DMS 273 treated with DMSO at 0.1 percent for 48 hours (cell line): ENCODE measurements around the gene KRTAP5-2.
"Not testable (repeated sequence)": the region's sequence is repeated elsewhere in the genome, so short reads cannot be mapped to it uniquely, and the experiment has no call there.

Experiments
- DNase-seq: peaks from one replicate; lab custom pipeline; 2025; lab: John Stamatoyannopoulos, UW

The KRTAP5-2 gene, protein sequence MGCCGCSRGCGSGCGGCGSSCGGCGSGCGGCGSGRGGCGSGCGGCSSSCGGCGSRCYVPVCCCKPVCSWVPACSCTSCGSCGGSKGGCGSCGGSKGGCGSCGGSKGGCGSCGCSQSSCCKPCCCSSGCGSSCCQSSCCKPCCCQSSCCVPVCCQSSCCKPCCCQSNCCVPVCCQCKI

DNA sequence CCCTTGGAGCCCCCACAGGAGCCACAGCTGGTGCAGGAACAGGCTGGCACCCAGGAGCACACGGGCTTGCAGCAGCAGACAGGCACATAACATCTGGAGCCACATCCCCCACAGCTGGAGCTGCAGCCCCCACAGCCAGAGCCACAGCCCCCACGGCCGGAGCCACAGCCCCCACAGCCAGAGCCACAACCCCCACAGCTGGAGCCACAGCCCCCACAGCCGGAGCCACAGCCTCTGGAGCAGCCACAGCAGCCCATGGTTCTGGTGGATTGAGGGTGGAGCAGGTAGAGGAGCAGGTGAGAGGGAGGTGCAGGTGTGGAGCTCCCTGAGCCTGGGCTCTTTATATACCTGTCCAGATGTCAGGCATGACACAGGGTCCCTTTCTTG lies at the start of gene KRTAP5-2:
Gene KRTAP5-2 (minus strand): TSS at position 301 of the 387 bp plus-strand sequence. CDS start 44 bp downstream, at position 257.
- no peak for DNase-seq

DNA sequence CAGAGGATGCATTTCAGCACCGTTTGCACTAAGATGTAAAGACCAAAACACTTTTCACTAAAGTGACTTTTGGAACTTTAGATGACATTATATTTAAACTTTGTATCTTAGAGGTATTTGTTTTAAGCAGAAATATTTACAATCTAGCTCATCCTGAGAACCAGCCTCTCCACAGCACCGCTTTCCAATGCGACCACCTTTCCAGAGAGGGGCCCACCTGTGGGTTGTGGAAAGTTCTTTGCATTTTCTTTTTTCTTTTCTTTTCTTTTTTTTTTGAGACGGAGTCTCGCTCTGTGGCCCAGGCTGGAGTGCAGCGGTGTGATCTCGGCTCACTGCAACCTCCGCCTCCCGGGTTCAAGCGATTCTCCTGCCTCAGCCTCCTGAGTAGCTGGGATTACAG lies 48.4 kb upstream of the KRTAP5-2 start:
- not testable (repeated sequence) for DNase-seq

DNA sequence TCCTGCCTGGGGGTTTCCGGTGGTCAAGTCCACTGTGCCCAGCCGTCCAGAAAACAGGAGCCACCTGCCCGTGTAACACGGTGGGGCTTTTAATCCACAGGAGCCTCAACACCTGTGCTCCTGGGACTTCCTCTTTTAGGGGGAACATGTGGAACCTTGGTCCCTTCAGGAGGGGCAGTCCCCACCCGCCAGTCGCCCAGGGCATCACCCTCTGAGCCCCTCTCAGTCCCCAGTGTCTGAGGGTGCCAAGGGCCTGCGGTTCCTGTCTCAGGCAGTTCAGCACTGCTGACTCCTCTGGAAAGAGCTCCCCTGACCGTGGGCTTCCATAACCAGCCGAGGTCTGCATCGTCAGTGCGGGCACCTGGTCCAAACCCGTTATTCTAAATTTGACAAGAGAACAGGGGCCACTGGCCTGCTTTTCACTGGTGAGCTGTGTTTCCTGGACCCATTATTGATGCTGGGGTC lies 47.3 kb upstream of the KRTAP5-2 start:
- DNase-seq: no peak

DNA sequence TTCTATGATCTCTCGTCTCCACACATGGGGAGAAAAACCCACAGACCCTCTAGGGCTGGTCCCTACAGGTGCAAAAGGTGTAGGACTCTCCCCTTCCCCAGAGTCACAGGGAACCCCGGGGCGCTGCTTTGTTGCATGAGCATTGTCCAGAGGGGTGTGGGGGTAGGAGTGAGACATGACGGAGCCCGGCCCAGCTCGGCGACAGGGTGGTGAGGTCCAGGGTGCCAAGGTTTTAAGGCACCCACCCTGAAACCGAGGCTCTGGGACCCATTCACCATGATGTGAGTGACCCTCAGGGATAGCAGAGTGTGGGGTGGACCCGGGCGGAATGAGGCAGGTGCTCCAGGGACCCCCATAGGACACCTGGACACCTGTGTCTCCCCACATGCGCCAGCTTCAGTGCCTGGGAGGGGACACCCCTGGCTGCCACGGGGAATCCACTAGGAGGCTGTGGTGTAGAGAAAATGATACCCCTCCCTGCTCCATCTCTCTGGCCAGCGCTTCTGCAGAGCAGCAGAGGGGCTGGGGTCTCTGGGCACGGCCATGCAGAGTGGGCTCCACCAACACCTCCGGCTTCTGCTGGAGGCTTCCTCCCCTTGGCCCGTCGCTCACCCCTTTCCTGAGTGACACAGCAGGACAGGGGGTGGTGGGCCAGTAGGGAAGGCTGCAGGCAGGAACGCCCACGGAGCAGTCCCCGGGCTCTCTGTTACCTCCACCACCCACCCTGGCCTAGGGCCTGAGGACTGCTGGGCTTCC lies 46.7 kb upstream of the KRTAP5-2 start:
- DNase-seq: no peak

DNA sequence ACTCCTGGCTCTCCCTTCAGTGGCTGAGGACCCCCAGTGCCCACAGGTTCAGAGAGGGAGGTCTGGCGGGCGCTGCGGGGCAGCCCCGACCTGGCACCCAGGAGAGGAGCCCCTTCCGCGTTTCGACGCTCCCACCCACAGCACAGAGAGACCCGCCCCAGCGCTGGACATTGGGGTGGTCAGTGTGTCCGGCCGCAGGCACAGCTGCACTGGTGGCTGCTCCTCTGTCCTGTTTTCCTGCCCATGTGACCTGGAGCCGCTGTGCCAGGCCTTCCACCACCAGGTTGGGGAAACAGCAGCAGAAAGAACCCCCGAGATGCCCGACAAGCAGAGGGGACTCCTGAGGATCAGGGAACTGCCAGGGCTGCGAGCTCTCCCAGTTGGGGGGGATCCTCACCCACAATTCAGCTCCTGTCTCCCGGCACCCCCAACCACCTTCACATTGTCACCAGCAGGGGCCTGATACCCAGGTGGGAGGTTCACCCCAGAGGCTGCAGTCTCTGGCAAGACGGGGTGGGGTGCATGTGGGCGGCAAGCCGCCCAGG lies 45.1 kb upstream of the KRTAP5-2 start:
- no peak for DNase-seq

DNA sequence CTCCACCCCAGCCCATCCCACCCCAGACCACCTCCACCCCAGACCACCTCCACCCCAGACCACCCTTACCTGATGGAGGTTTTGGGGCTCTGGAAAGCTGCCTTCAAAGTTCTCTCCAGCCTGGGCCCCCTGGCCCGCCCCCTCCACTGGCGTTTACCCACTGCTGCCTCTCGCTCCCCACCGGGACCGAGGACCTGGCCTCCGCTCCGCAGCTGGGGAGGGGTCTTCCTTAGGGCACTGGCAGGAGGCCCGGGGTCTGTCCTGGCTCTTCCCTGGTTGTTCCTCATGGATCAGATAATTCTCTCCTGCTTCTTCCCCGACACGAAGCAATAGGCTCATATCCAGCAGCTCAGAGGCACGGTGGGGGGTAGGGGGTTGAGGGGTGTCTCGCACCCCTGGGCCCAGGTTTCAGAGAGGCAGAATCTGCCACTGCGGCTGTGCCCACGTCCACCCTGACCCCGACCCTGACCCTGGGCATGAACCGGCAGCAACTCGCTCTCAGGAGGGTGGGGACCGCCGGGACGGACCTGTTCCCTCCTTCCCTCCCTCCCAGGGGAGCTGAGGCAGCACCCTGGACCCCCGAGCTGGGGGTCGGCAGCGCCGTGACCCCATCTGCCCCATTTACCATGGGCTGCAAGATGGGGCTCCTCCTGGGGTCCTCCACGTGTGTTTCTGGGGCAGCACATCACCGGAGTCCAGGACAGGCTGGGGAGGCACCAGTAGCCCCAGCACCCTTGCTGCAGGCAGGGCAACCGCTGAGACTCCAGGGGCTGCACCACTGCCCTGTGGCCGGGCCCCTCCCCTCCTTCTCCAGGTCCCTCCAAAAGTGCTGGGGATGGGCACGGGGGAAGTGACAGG lies 44.4 kb upstream of the KRTAP5-2 start:
- no peak for DNase-seq

DNA sequence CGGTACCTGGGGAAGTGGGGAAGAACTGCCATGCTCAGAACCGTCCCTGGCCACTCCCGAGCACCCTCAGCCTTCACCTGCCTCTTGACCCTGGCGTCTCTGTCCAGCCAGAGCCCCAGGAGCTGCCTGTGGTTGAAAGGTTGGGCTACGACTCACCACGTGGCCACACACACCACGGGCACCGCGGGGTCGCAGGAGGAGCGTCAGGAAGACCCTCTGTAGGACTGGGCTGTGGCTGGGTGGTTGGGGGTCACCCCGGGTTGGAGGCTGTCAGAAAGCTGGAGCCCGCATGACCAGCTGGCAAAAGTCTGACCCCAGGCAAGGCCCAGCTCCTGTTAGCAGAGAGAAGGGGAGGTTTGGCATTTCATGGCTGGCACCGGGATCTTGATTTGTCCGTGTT lies 43.0 kb upstream of the KRTAP5-2 start:
- no peak for DNase-seq

DNA sequence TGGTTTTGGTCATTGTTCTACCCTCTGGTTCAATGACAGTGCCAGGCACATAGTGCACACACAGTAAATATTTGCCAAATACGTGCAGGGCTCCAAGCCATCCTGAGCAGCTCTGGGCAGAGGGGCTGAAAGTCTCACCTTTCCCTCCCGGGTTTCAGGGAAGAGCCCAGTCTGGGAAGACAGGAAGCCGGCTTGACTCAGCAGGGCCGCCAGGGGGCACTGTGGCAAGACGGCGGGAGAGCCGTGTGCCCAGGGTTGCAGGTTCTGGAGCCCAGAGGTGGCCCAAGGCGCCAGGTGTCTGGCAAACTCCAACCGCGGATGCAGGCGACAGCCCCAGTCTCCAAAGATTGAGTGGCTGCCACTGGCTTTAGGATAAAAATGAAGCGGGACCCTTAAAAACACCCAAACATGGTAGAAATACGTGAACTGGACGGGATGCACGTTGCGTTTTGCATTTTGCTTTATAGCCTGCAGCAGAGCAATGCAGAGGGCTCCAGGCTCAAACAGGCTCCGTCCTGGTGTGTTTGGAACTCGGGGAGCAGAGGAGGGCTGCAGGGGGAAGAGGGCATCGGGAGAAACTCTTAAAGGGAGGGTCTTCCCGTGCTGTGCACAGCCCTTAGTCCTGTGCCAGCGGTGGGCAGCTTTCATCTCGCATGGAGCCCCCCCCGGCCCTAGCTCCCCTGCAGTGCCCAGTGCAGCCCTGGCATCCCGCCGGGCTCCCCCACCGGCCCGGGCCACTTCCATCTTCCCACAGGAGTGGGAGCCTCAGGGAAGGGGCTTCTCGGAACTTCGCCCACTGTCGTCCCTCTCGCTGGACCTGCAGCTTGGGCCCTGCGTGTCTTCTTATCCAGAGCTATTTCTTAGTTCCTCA lies 42.2 kb upstream of the KRTAP5-2 start:
- no peak for DNase-seq

DNA sequence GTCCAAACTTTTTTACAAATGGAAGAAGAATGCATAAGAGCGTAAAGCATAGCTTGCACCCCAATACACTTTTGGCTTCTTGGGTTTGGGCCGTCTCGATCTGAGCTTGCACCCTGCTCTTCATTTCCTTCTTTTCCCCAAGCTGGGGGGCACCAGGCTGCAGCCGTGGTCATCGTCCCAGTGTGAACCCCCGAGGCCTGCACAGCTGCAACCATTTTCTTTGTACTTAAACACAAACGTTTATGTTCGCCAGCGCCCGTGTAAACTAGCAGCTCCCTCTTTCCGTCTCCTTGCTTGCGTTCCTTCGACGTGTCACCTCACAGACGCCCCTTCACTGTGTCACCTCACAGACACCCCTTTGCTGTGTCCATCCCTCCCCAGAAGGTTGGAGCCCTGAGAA lies 41.6 kb upstream of the KRTAP5-2 start:
- no peak for DNase-seq

DNA sequence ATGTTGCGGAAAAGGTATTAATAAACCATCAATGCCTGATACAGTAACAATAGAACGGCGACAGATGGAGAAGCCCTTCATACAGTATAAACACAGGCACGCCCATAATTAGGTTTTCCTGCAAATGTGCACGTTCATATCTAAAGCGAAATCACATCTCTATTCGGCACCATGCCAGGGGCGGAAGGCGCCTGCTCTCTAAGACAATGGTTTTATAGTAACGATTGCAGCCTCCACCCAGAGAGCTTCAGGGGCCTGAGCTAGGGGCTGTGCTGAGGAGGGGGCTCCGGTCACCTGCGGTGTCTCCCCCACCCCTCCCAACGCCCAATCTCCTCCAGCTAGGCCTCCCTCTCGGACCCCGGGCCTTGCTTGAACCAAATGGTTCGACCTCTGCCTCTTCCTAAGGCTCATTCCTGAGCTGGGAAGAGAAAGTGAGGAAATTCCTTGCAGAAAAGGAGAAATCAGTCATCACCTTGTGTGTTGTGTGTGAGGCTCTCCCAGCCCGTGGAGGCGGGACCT lies 41.1 kb upstream of the KRTAP5-2 start:
- no peak for DNase-seq

DNA sequence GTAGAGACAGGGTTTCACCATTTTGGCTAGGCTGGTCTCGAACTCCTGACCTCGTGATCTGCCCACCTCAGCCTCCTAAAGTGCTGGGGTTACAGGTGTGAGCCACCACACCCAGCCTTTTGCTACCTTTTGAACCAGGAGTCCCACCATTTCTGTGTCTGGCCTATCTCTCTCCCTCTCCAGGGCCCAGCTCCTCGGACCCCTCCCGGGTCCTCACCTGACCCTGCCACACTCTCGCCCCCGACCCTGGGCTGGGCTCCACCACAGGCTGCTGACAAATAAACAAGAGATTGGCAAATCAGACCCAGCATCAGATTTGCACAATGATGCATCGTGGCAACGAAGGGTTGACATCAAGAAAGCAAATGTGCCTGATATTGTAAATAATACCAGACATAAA lies 40.2 kb upstream of the KRTAP5-2 start:
- DNase-seq: no peak

DNA sequence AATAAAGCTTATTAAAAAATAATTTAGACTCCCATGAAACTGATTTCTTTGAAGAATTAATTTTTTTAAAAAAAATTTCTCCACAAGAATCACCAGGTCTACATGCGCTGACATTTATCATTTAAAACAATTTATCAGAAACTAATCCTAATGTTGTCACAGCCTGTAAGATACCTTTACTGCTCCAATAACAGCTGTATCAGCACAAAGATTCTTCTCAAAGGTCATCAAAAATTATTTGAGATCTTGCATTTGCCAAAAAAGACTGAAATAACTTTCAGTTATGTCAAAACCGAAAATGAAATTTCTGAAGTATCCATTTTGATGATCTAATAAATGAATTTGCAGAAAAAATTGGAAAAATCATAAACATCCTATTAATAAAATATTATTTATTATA lies 39.5 kb upstream of the KRTAP5-2 start:
- no peak for DNase-seq

DNA sequence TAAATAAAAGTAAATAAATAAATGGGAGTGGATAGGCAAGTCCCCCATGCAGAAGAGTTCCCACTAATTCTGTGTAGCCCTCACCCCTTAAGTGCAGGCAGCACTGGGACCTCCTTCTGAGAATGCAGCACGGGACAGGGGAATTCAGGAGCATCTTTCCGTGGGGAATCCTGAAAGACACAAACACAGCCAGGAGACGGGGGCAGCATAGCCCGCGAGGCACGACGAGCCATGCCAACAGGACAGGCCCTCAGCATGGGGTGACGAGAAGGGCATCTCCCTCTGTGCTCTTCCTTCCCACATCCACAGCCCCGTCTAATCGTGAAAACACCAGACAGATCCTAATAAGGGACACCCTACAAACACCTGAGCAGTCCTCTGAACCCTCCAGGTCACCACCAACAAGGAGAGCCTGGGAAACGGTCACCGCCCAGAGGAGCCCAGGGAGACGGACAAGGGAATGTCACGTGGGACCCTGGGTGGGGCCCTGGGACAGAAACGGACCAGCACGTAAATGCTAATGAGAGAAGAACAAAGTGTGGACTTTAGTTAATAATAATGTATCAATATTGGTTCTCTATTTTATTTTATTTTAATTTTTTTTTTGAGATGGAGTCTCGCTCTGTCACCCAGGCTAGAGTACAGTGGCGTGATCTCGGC lies 38.3 kb upstream of the KRTAP5-2 start:
- DNase-seq: no peak

DNA sequence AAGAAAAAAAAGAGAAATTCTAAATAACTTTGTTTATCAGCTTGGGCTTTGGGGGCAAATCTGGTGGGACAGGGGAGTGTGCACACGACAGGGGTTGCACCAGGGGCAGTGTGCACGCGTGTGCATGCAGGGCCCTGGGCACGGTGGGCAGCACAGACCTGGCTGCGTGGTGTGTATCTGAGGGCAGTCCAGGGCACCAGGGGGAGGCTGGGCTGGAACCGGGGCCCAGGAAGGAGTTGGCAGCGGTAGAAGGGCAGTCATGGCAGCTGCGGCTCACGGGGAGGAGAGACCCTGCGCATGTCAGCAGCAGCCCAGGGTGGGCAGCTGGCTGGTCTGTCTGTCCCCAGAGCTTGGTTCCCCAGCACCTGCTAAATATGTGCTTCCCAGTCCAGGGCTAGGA lies 35.8 kb upstream of the KRTAP5-2 start:
- no peak for DNase-seq

DNA sequence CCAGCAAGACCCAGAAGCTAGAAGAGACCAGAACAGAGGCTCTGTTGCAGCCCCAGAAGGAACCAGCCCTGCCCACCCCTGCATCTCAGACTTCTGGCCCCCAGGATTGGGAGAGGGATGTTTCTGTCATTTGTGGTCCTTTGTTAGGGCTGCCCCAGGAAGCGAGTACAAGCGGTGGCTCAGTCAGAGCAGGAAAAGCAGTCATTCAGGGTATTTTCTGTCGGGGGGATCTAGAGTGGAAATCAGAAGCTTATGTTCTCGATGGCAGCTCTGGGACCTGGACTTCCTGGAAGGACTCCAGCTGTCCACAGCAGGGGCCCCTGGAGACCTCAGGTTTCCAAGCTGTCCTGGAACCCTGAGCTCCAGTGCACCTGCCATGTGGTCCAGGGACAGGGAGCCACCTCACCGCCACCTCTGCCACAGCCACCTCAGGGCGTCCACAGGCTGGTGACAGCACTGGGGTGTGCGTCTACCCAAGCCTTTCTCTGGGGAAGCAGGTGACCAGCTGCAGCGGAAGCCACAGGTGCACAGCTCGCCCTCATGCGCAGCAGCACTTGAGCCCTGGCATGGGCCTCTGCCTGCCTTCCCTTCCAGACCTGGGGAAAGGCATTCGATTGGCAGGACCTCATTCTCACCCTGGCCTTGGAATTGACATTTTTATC lies 34.1 kb upstream of the KRTAP5-2 start:
- DNase-seq: no peak

DNA sequence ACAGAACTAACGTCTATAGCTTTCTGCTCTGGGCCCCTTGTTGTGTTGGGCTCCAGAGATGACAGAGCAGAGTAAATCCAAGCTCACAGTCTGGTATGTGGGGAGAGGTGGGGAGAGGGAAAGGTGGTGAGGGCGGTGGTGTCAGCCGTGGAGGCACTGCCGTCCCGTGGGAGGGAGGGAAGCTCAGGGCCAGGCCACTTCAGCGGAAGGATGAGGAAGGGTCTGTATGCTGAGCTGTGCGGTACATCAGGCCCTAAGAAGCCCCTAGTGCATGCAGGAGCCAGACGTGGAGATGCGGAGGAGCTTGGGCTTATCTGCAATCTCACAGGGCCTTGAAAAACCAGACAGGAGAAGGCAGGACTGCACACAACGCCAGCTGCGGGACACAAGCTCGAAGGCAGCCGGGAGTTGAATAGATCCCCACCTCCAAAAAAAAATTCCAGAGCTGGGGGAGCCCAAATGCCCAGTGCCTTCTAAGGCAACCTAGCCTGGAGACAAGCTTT lies 33.0 kb upstream of the KRTAP5-2 start:
- DNase-seq: no peak

DNA sequence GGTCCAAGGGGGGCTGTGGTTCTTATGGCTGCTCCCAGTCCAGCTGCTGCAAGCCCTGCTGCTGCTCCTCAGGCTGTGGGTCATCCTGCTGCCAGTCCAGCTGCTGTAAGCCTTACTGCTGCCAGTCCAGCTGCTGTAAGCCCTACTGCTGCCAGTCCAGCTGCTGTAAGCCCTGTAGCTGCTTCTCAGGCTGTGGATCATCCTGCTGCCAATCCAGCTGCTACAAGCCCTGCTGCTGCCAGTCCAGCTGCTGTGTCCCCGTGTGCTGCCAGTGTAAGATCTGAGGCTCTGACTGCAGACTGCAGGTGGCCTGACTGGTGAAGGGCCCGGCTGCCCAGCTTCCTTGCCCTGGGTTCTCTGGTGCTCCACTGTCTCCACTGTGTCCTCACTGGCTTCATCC lies 32.2 kb upstream of the KRTAP5-2 start:
- no peak for DNase-seq

DNA sequence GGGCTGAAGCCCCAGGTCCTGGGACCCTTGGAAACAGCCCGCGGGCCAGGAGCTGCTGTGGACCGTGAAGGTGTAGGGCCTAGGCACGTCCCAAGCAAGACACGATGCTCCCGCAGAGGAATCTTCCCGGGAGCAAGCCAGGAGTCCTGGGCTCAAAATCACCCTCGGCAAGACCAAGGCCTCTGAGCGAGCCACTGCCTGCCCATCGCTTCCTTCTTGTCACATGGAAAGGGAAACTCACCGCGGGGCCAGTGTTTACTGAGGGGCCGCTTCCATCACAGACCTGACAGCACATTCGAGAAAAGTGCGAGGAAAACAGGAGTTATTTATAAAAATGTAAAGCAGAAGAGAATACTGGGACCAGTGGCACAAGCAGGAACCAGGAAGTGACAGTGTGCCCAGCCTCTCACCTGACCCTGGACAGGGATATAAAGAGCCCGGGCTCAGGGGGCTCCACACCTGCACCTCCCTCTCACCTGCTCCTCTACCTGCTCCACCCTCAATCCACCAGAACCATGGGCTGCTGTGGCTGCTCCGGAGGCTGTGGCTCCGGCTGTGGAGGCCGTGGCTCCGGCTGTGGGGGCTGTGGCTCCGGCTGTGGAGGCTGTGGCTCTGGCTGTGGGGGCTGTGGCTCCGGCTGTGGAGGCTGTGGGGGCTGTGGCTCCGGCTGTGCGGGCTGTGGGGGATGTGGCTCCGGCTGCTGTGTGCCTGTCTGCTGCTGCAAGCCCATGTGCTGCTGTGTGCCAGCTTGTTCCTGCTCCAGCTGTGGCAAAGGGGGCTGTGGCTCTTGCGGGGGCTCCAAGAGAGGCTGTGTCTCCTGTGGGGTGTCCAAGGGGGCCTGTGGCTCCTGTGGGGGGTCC lies 31.5 kb upstream of the KRTAP5-2 start, which contains the start of gene KRTAP5-5:
Gene KRTAP5-5 (plus strand): TSS at position 450 of the 860 bp plus-strand sequence. CDS start 66 bp downstream, at position 516.
- no peak for DNase-seq
